Right lobe of liver (tissue), 4 donors: Measurements from ENCODE around the gene UBE2G1.

ENCODE experiments used
- POLR2A ChIP-seq: fragments of 450-650 bp; IDR thresholded peaks from one replicate; pipeline ENCODE4 v1.6.1; 2017; ENCODE audit warnings: antibody characterized with exemption, mild to moderate bottlenecking
- TF ChIP-seq, protein P1 (sequence below), 4 donors: fragments of 200-600 bp in 3 of 4; fragments of 450-650 bp in 1 of 4; IDR thresholded peaks; one replicate each; pipeline versions ENCODE4 v1.5.1 to v1.8.0; 2016 to 2022; ENCODE audit warnings: antibody characterized with exemption in 4 of 4, mild to moderate bottlenecking in 2 of 4
- donor health status: DM: no; HTN: no; CAD: no.
- donor health status: DM: no; HTN: no; CAD: no.
- donor health status: DM: no; HTN: yes; CAD: no.

DNA sequence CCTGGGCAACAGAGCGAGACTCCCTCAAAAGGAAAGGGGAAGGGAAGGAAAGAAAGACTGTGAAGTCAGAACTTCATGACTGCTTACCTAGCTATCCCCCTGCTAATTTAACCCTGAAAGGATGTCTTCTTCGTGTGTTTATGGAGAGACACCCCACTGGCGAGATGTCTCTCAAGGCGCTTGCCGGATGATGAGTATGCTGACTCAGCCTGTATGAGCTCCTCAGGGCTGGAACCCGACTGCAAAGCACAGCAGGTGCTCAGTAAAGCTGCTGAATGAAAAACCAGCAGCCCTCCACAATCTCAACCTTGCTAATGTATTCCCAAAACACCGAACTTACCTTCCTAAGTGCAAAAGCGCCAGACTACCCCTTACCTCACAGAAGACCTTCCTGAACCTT is 105.0 kb downstream of the UBE2G1 start:
- TF ChIP-seq, protein P1, sequence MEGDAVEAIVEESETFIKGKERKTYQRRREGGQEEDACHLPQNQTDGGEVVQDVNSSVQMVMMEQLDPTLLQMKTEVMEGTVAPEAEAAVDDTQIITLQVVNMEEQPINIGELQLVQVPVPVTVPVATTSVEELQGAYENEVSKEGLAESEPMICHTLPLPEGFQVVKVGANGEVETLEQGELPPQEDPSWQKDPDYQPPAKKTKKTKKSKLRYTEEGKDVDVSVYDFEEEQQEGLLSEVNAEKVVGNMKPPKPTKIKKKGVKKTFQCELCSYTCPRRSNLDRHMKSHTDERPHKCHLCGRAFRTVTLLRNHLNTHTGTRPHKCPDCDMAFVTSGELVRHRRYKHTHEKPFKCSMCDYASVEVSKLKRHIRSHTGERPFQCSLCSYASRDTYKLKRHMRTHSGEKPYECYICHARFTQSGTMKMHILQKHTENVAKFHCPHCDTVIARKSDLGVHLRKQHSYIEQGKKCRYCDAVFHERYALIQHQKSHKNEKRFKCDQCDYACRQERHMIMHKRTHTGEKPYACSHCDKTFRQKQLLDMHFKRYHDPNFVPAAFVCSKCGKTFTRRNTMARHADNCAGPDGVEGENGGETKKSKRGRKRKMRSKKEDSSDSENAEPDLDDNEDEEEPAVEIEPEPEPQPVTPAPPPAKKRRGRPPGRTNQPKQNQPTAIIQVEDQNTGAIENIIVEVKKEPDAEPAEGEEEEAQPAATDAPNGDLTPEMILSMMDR (IDR thresholded peaks at IDR 0.05) = no peak
- no peak for TF ChIP-seq POLR2A
